CD4-positive, alpha-beta T cell treated with Interleukin-12 subunit alpha and Interleukin-12 subunit beta, for 1 hour (primary cell): Measurements from ENCODE around the gene SERPINE2.
"Not testable (repeated sequence)": the region's sequence is repeated elsewhere in the genome, so short reads cannot be mapped to it uniquely, and the experiment has no call there.

Source experiments
- DNase-seq: peaks from one replicate; pipeline ENCODE4 v3.0.0-alpha.2; 2020

SERPINE2 gene

GRCh38 chr2:224009605-224010315 lies 29.3 kb downstream of the SERPINE2 start:
- DNase-seq = no peak

- no peak for DNase-seq
These were observed 30.3 kb downstream of the SERPINE2 start for GRCh38 chr2:224008702-224009261.

DNA sequence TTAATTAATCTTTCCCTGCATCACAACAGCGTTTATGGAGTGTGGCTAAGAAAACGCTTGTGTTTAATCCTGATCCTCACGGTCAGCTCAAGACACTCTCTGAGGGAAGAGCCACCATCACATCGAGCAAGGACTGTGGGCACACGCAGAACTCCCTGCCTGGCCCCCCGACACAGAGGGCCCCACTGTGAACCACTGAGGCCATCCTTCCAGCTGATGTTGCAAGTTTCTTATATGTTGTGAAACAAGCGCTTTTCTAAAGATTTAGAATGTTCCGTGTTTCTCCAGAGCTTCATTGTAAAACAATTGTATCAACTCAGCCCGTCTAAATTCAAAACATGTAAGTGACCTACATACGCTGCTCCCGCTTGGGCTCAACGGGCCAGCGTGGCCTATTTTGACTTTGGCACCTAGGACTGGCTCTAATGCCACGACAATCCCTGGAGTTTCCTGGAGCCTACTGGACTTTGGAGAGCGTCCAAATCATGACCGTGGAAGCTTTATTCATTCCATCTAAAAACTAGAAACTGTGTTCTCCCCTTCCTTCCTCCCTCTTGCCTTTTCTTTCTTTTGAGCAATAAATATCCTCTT lies 34.9 kb downstream of the SERPINE2 start:
- DNase-seq = no peak

- not testable (repeated sequence) for DNase-seq
These were observed 38.4 kb downstream of the SERPINE2 start for GRCh38 chr2:224000662-224001061.

GRCh38 chr2:223999862-224000261 lies 39.2 kb downstream of the SERPINE2 start:
- no peak for DNase-seq

GRCh38 chr2:223998948-223999347 lies 40.1 kb downstream of the SERPINE2 start:
- DNase-seq = no peak

DNA sequence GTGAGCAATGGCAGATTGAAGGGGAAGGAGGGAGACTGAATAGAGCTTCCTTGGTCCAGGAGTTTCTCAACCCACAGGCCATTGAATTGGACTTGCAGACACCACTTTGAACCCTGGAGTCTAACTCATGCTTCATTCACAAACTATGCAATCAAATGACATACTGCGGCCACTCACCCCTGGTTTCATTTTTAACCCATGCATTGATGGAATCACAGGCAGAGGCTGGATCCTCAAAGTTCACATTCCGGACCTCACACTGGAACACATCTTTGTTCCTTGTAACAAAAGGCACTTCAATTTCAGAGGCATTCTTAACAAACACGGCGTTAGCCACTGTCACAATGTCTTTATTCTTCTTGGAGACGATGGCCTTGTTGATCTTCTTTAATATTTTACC lies 41.1 kb downstream of the SERPINE2 start:
- DNase-seq = no peak

GRCh38 chr2:223996391-223996790 lies 42.7 kb downstream of the SERPINE2 start:
- no peak for DNase-seq

DNA sequence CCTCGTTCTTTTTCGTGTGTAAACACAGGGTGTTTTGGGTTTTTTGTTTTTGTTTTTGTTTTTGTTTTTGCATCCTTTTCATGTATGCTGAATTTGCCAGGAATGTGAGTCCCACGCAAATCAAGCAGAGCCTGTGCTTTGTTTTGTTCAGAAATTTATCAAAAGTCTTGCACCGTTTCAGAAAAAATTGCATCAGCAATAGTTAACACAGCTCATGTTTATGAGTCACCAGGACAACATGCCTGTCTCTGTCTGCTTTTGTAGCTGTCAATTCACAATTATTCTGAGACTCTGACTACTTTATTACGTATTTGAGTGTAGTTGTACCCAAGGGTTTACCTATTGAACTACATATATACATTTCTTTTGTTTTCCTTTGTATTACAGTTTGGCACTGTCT lies 43.5 kb downstream of the SERPINE2 start:
- no peak for DNase-seq

DNA sequence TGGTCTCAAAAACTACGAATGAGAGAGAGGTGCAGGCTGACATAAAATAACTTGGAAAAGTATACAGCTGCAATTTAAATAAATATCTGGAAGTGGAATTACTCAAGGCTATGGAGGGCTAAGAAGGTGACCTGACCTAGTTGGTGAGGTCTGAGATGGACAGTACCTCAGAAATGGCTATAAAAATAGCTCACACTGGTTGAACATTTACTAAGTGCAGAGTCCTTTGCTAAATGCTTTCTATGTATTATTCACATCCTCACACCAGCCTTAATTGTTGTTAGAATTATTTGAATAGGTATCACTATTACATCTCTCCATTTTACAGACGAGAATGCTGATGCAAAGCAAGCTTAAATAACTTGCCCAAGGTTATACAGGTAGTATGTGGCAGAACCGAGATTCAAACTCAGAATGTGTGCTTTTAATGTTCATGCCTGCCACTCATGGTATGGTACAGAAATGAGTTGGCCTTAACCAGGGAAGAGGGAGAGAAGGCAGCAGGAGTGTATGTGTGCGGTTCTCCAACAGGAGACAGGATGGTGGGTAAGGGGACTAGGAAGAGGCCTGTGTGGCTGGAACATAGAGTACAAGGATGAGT lies 44.4 kb downstream of the SERPINE2 start:
- no peak for DNase-seq

- peak; percentile 62 for DNase-seq
These were observed 45.4 kb downstream of the SERPINE2 start for GRCh38 chr2:223993634-223994232.

GRCh38 chr2:223991611-223992010 lies 47.5 kb downstream of the SERPINE2 start:
- no peak for DNase-seq

DNA sequence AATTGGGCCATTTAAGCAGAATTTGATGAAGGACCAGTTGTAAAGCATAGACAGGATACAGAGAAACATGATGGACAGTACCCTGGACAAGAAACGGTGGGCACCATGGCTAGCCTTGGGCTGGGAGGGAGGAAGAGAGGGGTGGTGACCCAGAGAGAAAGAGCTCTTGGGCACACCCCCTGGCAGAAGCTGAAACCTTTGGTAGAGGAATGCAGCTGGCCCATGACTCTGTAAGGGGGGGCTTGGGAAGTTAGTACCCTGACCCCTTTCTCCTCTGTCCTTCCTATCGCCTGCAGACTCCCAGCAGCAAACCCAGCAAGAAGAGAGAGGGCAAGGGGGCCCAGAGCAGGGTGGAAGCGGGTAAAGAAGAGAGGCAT lies 49.2 kb downstream of the SERPINE2 start:
- no peak for DNase-seq

- no peak for DNase-seq
These were observed 49.8 kb downstream of the SERPINE2 start for GRCh38 chr2:223989206-223989855.

- DNase-seq = no peak
These were observed 57.8 kb downstream of the SERPINE2 start for GRCh38 chr2:223981241-223981640.

DNA sequence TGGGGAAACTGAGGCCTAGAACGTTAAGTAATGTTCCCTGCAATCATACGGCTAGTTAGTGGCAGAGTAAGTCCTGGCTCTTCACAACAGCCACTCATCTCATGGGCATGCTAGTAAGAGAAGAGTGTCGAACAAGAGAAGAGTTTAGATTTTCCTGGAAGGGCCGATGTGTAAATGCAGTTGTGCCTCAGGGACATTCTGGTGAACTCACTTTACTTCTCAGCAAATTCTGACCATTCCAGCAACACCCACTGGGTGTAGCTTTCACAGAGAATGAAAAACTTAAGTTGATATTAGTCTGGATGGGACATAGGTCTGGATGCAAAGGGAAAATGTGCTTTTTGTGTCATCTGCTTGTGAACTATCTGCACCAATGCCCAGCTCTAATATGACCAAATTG lies 58.3 kb downstream of the SERPINE2 start:
- DNase-seq = no peak

DNA sequence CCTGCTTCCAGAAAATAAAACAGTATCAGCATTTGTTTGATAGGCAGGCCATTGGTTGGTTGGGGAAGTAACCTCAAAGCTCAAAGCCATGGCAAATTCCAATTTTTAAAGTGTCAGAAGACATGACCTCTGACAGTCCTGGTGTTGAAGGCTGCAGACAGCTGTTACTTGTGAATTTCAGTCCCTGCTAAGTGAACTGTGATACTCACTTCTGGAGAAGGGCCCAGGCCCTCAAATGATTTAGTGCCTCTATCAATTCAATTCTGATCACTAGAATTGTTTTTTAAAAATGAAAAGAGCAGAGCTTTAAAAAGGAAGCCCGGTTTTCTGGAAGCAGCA lies 58.7 kb downstream of the SERPINE2 start:
- no peak for DNase-seq

- no peak for DNase-seq
These were observed 59.2 kb downstream of the SERPINE2 start for GRCh38 chr2:223979730-223980396.

DNA sequence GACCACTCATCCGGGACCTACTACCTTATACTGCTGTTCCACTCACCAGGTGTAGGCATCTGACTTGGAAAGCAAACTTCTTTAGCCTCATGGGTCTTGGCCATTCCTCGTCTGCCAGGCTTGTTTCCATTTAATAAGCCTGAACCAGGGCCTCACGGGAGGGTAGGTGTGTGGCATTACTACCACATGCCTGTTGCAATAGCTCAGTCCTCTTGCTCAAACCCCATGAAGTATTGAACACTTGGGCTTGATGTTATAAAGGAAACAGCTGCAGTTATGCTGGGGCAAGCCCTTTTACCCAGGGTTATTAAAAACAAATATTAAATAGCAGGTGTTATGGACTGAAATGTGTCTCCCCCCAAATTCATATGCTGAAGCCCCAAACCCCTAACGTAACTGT lies 60.6 kb downstream of the SERPINE2 start:
- no peak for DNase-seq

- no peak for DNase-seq
These were observed 62.4 kb downstream of the SERPINE2 start for GRCh38 chr2:223976635-223977226.

DNA sequence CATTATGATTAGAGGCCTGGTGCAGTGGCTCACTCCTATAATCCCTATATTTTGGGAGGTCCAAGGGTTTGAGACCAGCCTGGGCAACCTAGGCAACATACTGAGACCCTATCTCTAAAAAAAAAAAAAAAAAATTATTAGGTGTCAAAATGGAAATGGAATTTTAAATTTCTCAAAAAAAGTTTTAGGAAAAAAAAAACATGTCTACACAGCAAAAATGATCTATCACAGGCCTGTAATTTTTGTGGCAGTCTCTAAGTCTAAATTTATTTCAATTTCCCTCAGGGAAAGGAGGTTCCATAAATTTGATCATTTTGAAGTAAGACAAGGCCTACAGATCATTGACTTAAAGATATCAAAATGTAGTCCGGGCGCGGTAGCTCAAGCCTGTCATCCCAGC lies 65.5 kb downstream of the SERPINE2 start:
- no peak for DNase-seq

DNA sequence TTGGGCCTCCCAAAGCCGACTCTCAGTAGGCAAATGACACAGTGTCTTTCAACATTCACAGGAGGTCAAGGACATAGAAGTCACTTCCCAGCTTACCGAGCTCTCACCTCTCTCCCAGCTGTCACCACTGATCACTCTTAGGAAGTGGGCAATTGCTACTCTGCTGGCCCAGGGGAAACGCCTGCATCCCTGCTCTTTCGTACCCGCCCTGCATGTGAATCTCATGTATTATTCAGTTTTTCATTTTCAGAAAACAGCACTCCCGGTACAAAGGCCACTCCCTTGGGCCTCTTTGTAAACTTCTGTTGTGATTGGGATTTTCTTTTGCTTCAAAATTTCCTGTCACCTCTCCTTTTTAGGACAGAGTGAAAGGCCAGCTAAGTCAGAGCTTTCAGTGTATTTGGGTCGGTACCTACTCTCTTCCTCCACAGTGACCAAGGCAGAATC lies 66.4 kb downstream of the SERPINE2 start:
- DNase-seq = no peak
